Mesenteric fat pad (tissue), 1 donor: ENCODE measurements around the gene NGLY1. TPM values are rescaled to one million over a fixed set of nuclear protein-coding genes. Genes with fewer than 3 reads are reported as not detected.

Experiments
- DNase-seq: peaks from one replicate; pipeline ENCODE4 v3.0.0-alpha.2; 2020; ENCODE audit warnings: low spot score
- long read RNA-seq: library from polyadenylated mRNA; unstranded; transcript quantifications from one replicate; pipeline ENCODE4 v2.0.0, GENCODE V29; 2020
- total RNA-seq: library from RNA; stranded (reverse); fragmentation: NEBNext Ultra II Directional; extraction: Animal tissue kit (Norgen Biotek cat#: 25700); gene quantifications from one replicate; pipeline ENCODE4 v1.2.1, GENCODE V29; 2021
- donor health status: DM: yes; HTN: yes; CAD: no.

The NGLY1 gene, protein sequence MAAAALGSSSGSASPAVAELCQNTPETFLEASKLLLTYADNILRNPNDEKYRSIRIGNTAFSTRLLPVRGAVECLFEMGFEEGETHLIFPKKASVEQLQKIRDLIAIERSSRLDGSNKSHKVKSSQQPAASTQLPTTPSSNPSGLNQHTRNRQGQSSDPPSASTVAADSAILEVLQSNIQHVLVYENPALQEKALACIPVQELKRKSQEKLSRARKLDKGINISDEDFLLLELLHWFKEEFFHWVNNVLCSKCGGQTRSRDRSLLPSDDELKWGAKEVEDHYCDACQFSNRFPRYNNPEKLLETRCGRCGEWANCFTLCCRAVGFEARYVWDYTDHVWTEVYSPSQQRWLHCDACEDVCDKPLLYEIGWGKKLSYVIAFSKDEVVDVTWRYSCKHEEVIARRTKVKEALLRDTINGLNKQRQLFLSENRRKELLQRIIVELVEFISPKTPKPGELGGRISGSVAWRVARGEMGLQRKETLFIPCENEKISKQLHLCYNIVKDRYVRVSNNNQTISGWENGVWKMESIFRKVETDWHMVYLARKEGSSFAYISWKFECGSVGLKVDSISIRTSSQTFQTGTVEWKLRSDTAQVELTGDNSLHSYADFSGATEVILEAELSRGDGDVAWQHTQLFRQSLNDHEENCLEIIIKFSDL
- total RNA-seq = 35.2 TPM
- long read RNA-seq, transcript NGLY1-204 (11 exons, 2,024 nt) = minor isoform, 17 of 136 reads
- long read RNA-seq, transcript NGLY1-202 (12 exons, 2,473 nt) = major isoform, 81 of 136 reads
- long read RNA-seq, partial matches to known transcripts = 2 of 136 reads
- long read RNA-seq, other reads (novel, unspliced or antisense) = 34 of 136 reads

DNA sequence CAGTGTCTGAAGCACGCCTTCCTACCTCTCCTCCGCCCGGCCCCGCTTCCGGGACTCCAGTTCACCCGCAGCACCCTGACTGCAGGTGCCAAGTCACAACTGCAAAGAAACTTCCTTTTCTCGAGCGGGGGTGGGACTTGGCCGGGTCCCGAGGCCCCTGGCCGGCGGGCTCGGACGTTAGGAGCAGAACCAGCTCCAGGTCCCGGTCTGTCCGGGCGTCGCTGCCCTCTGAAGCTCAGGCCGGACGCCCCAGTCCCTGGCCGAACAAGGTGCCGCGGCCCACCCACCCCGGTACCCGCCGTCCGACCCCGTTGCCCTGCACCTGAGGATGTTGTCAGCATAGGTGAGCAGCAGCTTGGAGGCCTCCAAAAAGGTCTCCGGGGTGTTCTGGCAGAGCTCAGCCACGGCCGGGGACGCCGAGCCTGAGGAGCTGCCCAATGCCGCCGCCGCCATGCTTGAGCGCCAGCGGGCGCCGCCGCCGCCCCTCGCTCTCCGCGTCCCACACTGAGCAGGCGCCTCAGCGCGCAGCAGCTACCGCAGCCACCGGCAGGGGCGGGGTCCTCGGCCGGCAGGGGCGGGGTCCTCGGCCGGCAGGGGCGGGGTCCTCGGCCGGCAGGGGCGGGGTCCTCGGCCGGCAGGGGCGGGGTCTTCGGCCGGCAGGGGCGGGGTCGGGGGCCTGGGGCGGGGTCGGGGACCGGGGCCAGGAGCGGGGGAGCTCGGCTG is at the start of gene NGLY1:
Gene NGLY1, minus strand, starts transcription at position 506 of the 723 bp plus-strand sequence. Its CDS starts 53 bp downstream, at position 453.
- DNase-seq = peak; percentile 96

DNA sequence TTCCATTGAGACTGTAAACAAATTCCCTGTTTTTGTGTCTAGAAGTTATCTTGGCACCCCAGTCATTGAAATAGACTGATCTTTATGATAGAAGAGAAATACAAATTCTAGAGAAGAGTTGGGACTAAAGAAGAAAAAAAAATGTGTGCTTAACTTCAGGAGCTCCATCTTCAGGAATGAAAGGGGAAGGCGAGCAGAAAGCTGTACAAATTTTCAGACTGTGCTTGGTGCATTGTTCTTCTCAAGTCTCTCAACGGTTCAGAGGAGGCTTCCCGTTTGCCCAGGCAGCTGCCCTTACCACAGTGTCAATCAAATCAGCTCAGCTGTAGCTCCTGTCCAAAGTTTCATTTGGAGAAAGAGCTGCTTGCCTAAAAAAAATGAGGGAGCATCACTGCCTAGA is 48.3 kb upstream of the NGLY1 start:
- DNase-seq = no peak

DNA sequence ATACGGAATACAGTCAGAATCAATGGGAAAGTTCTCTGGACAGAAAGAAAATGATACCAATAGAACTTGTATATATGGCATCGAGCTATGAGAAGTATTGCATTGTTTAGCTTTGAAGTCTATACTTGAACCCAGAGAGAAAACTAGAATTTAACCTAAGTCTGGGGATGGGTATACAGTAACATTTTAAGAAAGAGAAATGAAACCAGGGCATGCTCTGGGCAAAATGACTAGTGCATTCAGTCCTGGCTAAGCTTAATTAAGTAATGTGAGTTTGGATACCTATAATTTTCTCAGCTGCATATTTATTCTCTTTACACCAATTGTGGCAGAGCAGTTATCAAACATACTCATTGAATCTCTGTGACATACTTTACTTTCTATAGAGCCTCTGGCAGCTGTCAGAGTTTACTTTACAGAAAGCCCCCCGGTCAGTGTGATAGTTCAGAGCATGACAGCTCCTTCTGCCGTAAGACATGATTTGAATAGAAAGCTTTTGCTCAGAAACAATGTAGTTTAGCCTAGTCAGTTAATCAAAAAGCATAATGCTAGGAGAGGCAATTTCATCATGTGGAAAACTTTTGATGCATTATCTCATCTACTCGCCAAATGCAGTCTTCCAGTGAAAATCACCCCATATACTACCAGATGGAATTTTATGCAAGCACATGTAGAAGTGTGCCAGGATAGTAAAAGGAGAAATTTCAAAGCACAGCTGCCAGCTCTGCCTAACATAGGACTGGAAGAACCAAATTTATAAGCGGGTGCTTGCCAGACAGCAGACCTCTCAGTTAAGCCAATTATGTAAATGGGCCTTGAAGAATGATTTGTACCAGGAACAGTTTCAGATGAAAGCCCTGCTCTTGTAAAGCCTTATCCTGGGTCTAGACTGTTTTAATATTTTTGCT is 47.4 kb upstream of the NGLY1 start:
- no peak for DNase-seq

DNA sequence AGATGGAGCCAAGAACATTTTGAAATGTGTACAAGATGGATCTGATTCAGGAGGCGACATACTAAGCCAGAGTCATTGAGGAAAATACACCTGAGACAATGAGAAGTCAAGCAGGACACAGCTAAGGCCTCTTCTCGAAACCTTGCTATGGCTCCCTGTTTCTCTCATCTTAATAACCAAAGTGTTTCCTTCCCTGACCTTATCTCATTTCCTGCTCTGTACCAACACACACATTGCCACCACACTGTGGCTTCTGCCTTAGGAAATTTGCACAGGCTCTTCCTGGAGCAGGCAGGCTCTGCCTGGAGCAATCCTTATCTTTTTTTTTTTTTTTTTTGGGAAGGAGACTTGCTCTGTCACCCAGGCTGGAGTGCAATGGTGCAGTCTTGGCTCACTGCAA is 43.3 kb upstream of the NGLY1 start:
- DNase-seq = no peak

DNA sequence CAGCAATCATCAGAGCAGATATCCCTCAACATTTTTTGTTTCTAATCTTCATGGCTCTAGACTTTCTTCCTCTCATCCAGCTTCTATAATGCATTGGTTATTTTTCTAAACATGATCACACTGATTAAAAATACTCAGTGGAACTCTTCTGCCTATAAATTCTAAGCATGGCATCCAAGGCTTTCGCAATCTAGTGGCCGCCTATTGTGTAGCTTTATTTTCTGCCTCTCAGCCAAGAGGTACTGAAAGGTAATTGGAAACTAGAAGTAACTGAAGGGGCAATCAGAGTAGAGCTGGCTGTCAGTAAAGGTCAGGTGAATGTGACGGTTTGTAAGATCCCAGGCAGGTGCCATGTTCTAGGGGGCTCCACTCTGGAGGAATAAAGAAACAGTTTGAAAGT is 40.1 kb upstream of the NGLY1 start:
- DNase-seq = no peak

DNA sequence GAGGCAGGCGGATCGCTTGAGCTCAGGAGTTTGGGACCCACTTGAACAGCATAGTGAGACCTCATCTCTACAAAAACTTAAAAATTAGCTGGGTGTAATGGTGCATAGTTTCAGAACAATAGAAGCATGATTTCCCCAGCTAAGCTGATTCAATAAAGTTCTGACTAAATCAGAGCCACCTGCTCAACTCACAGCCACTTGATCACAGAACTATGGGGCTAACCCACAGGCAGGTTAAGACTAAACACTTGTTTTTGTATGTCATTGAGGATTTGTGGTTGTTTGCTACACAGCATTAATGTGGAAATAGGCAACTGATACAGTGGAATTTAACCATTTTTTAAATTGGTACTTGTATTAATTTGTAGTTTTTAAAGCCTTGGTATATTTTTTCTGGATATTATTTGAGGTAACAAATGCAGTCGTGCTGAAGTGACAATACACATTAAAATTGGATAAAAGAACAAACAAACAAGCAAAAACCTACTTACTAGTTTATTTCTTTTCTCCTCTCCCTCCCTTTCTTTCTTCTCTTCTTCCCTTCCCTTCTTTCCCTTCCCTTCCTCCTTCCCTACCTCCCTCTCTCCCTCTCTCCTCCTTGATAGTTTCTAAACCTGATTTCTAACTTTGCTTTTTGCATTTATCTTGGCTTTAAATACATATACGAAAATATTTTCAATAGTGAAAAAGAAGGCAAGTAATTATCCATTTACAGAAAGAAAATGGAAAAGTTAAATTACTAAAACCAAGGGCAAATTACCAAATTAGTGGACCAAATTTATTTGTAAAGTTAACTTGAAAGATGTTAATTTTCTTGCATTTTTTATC is 38.7 kb upstream of the NGLY1 start:
- DNase-seq = no peak

DNA sequence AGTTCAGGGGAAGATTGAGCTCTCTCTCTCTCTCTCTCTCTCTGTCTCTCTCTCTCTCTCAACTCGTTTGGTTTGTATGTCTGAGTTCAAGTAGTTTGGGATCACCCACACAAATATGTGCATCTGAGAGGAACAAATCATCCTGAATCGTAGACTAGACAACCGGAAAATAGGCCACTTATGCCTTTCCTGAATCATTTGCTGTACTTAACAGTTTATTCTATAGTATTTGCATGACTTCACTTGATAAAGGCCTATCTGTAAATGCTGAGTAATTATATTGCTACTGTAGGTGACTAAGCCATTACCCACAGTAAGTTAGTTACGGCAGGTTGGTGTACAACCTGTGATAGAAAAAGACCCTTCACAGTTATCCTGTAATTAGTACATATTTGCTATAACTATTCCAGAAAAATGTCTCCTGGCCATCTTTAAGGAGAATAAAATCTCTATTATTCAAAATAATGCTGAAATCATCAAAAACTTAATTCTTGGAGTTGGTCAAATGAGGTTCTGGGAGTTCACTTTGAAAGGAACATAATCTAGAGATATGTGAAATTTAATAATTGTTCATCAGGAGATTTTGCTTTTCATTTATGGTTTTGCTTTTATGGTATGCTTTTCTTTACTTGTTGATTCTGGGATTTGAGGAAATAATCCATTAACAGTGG is 37.7 kb upstream of the NGLY1 start:
- DNase-seq = no peak

DNA sequence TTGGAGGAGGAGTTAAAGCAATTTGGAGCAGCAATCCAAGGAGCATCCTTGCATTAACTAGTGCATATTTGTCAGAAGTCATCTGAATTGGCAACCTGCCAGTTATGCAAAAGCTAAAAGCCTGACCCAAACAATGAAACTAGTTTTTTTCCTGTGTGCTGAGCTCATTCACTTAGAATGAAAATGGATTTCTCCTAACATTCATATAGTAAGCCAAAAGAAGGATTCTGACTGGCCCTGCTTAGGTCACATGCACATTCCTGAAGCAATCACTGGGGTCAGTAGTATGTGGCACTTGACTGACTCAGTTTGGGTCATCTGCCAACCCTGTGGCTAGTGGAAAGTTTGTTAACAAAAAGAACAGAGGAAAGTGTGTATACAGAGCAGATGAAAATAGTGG is 37.1 kb upstream of the NGLY1 start:
- no peak for DNase-seq

DNA sequence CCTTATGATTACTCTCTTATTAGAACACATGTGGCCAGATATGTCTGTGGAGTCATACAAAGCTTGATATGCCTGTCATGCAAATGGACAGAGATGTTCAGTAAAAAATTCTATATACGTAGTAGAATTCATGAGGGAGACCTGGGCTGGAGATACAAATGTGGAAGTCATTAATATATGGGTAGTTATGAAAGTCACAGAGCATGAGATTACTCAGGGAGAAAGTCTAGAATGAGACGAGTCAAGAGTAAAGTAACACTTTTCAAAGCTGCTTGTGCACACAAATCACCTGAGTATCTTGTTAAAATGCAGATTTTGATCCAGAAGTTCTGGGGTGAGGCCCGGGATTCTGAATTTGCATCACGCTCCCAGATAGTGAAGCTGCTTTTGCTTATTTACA is 35.1 kb upstream of the NGLY1 start:
- no peak for DNase-seq

DNA sequence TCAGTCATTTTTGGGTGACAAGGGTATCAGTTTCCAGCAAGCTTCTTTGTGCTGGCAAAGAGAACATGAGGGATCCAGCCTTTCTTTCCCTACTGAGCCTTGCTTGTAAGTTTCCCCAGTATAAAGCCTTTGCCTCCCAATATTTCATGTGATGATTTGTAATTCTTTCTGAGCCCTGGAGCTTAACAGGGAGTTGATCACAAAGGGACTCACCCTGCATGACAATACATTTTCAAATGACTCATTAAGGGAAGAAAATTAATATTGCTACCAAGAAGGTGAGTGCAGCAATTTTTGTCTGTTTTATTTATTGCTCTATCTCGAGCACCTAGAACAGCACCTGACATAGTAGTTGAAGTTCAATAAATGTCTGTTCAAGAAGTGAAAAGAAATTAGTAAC is 34.4 kb upstream of the NGLY1 start:
- DNase-seq = no peak

DNA sequence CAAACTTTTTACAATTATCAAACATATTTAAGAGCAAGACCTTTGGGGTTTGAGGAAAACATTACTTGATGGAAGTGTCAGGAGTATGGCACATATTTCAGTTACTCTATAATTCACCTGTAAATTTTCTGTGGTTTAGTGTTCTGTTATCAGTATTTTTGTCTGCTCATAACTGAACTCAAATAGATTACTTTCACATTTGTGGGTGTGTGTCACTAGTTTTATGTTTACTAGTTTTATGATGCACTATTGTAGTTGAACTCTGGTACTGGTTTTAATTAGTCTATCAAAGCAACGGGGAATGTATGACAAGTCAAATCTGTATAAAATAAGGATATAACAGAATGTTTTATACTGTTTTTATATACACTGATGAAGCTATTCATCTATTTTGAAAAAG is 33.9 kb upstream of the NGLY1 start:
- DNase-seq = no peak

DNA sequence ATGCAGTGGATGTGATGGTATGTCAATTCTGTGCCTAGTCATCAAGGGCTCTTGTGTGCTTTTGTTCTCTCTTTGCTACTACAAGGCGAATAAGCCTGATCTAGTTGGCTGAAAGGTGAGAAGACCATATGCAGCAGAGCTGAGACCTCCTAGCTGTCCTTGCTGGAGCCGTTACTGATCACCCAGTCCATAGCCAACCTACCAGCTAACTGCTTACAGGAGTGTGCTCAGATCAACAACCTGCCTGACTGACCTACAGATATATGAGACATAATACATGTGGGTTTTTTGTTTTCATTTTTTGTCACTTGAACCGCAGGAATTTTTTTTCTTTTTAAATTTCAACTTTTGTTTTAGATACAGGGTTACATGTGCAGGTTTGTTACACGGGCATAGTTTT is 29.4 kb upstream of the NGLY1 start:
- DNase-seq = no peak

DNA sequence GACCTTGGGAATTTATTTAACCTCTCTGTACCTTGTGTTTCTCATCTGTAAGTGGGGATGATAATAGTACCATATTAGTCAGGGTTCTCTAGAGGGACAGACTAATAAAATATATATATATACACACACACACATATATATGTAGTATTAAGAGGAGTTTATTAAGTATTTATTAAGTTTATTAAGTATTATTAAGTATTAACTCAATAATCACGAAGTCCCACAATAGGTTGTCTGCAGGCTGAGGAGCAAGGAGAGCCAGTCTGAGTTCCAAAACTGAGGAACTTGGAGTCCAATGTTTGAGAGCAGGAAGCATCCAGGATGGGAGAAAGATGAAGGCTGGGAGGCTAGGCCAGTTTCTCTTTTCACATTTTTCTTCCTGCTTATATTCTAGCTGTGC is 21.4 kb upstream of the NGLY1 start:
- DNase-seq = no peak

DNA sequence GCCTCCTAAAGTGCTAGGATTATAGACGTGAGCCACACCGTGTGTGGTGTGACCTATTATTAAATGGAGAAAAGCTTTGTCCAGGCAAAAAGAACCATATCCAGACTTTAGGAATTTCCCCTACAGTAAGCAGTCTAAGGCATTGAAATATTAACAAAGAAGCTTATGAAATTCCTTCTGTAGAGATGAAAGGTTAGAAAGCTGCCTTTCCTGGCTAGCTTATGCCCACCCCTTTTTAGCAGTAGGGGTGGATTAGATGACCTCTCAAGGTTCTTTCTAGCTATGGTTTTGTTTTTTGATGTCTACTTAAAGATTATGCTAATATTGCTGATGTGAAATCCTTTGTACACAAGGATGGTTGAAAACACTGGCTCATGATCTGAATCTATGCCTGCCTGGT is 20.6 kb upstream of the NGLY1 start:
- no peak for DNase-seq

DNA sequence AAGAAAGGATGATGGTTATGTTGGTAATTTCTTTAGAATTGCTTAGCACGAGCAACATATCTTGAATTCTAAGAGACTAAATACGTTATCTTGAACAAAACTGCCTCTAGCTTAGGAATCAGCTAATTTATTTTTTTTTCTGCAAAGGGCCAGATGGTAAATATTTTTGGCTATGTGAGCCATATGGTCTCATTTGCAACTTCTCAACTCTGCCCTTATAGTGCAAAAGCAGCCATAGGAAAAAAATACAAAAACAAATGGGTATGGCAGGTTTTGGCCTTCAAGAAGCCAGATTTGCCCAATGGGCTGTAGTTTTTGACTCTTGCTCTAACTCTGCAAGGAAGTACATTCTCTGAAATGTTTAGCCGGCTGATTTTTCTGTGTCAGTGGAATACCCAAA is 18.5 kb upstream of the NGLY1 start:
- DNase-seq = no peak

DNA sequence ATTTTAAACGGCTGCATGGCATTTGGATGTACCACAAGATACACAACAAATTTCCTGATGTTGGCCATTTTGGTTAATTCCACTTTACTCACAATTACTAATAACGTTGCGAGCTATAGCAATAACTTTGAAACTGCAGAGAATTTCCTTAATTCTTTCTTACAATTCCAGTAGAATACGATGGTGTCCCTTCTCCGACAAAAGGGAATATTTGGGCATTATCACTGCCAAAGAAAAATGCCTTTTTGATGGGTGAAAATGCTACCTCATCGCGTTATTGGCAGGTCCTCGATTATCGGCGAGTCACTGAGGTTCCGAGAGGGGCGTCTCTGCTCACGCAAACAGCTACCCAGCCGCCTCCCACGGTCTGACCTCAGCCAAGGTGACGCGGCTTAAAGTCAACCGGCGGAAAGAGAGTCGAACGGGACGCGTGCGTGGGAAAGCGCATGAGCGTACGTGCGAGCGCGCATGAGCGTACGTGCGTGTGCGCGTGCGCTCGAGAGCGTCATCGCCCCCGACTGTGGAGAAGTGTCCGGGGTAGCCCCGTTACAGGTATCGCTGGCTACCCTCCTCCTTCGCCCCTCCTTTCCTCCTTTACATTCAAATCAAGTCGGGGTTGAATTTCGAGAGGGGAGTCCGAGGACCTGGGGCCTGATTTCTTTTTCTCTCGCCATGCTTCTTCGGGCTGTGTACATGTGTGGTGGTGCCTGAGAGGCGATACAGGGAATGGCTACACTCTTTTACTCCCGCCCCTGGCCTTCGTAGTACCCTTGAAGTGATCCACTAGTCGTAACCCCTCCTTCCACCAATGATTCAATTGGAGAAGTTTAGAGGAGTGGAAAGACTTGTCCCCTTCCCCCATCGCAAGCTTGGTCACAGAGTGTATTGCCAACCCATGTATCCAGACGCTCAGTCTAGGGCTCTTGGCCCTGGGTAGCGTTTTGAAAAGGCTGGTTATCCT is 6.6 kb upstream of the NGLY1 start, which contains the start of gene OXSM:
Gene OXSM, plus strand, starts transcription at position 495 of the 961 bp plus-strand sequence. CDS start 931 bp downstream, outside the sequence.
- peak; percentile 96 for DNase-seq

DNA sequence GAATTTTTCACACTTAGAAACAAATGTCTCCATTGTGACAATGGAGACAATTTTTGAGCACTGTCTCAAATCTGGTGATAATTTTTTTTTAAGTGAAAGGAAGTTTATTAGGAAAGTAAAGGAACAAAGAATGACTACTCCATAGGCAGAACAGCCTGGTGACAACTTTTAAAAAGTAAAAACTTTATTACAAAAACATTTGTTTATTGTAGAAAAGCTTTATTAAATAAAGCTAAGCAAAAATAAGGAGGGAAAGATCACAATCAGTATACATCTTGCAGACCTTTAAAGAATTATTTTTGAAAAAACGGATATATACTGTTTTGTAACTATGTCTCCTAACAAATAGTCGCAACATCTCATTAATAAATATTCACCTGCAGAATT is 6.0 kb upstream of the NGLY1 start:
- no peak for DNase-seq

DNA sequence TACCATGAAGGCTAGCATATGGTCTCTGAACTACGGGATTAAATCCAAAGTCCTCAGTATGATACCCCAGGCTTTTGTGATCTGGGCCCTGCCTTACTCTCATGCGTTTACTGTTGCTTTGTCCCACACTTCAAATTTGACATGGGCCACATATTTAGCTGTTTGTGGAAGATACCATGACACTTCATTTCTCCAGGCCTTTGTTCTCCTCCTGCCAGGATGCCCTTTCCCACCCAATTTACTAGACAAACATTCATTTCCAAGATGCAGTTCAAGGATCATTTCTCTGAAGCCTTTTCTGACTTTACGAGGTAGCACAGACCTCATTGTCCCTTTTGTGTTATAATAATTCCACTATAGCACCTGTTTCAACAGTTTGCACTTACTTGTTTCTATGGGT is 4.4 kb upstream of the NGLY1 start:
- no peak for DNase-seq
